KMS-11 (cell line): ENCODE results near the gene SLC66A2.
"Not testable (repeated sequence)": the region's sequence is repeated elsewhere in the genome, so short reads cannot be mapped to it uniquely, and the experiment has no call there.

Source experiments
- H2AFZ ChIP-seq: fragments of 200-600 bp; sonication (generic); 2 replicates; pipeline ENCODE4 v1.6.1; 2016; ENCODE audit warnings: antibody characterized with exemption, mixed run types, low read depth
- H3K27ac ChIP-seq: fragments of 200-600 bp; sonication (generic); 2 replicates; pipeline ENCODE4 v1.6.1; 2016; ENCODE audit warnings: mild to moderate bottlenecking, mixed run types
- H3K27me3 ChIP-seq: fragments of 200-600 bp; sonication (generic); 2 replicates; pipeline ENCODE4 v1.6.1; 2017; ENCODE audit warnings: mild to moderate bottlenecking, low read depth, mixed run types, moderate library complexity; ENCODE audit not compliant: insufficient read depth
- H3K36me3 ChIP-seq: fragments of 200-600 bp; sonication (generic); 2 replicates; pipeline ENCODE4 v1.6.1; 2017; ENCODE audit warnings: mild to moderate bottlenecking, mixed run types; ENCODE audit not compliant: insufficient read depth
- H3K4me1 ChIP-seq: fragments of 200-600 bp; sonication (generic); 2 replicates; pipeline ENCODE4 v1.6.1; 2016; ENCODE audit warnings: mild to moderate bottlenecking, low read depth, mixed run types; ENCODE audit not compliant: poor library complexity, severe bottlenecking
- H3K4me2 ChIP-seq: fragments of 200-600 bp; sonication (generic); 2 replicates; pipeline ENCODE4 v1.7.0; 2016; ENCODE audit warnings: mild to moderate bottlenecking, mixed run types
- H3K4me3 ChIP-seq: fragments of 200-600 bp; sonication (generic); IDR thresholded peaks from 2 replicates; pipeline ENCODE4 v1.6.1; 2017; ENCODE audit warnings: low read depth, low read length, mixed read lengths; ENCODE audit not compliant: insufficient read depth
- H3K79me2 ChIP-seq: fragments of 200-600 bp; sonication (generic); 2 replicates; pipeline ENCODE4 v1.6.1; 2016; ENCODE audit warnings: low read depth, mixed run types; ENCODE audit not compliant: insufficient read depth
- H3K9ac ChIP-seq: fragments of 200-600 bp; sonication (generic); 2 replicates; pipeline ENCODE4 v1.6.1; 2016; ENCODE audit warnings: mild to moderate bottlenecking, mixed run types
- H4K20me1 ChIP-seq: fragments of 200-600 bp; sonication (generic); 2 replicates; pipeline ENCODE4 v1.6.1; 2016; ENCODE audit warnings: mild to moderate bottlenecking, mixed run types; ENCODE audit not compliant: insufficient read depth
- TF ChIP-seq, protein P1 (sequence below): fragments of 200-600 bp; sonication (generic); conservative IDR thresholded peaks from 2 replicates; pipeline ENCODE4 v1.6.1; 2017; ENCODE audit warnings: low read depth, mild to moderate bottlenecking, antibody characterized with exemption, low read length, moderate library complexity, mixed read lengths

The SLC66A2 gene

DNA sequence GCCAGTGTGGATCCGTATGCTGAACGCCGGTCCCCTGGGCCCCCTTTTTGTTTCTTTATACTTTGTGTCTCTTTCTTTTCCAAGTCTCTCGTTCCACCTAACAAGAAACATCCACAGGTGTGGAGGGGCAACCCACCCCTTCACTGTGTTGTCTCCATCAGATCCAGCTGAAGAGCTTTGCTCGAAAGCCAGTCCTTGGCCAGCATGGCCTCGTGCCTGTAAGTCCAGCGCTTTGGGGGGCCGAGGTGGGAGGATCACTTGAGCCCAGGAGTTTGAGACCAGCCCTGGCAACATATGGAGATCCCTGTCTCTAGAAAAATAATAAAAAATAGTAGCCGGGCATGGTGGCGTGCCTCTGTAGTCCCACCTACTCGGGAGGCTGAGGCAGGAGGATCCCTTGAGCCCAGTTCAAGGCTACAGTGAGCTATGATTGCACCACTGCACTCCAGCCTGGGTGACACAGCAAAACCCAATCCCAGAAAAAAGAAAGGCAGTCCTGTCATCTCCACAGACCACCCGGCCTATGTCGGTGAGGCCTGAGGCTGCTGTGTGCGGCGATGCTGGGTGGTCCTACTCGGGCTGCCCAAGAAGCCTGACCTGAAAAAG is 9.6 kb upstream of the SLC66A2 start:
- no peaks in the 10 kb centered on the region for H3K79me2 ChIP-seq
- no peak overlapping the region for H2AFZ ChIP-seq
- H3K4me3 ChIP-seq = no peak overlapping the region
- no peaks in the 10 kb centered on the region for H3K4me1 ChIP-seq
- TF ChIP-seq, protein P1, sequence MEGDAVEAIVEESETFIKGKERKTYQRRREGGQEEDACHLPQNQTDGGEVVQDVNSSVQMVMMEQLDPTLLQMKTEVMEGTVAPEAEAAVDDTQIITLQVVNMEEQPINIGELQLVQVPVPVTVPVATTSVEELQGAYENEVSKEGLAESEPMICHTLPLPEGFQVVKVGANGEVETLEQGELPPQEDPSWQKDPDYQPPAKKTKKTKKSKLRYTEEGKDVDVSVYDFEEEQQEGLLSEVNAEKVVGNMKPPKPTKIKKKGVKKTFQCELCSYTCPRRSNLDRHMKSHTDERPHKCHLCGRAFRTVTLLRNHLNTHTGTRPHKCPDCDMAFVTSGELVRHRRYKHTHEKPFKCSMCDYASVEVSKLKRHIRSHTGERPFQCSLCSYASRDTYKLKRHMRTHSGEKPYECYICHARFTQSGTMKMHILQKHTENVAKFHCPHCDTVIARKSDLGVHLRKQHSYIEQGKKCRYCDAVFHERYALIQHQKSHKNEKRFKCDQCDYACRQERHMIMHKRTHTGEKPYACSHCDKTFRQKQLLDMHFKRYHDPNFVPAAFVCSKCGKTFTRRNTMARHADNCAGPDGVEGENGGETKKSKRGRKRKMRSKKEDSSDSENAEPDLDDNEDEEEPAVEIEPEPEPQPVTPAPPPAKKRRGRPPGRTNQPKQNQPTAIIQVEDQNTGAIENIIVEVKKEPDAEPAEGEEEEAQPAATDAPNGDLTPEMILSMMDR = no peak
- H3K27me3 ChIP-seq = no peaks in the 10 kb centered on the region
- no peaks in the 10 kb centered on the region for H3K36me3 ChIP-seq
- no peaks in the 10 kb centered on the region for H4K20me1 ChIP-seq
- no peak overlapping the region for H3K4me2 ChIP-seq
- H3K27ac ChIP-seq = no peak overlapping the region
- no peak overlapping the region for H3K9ac ChIP-seq

DNA sequence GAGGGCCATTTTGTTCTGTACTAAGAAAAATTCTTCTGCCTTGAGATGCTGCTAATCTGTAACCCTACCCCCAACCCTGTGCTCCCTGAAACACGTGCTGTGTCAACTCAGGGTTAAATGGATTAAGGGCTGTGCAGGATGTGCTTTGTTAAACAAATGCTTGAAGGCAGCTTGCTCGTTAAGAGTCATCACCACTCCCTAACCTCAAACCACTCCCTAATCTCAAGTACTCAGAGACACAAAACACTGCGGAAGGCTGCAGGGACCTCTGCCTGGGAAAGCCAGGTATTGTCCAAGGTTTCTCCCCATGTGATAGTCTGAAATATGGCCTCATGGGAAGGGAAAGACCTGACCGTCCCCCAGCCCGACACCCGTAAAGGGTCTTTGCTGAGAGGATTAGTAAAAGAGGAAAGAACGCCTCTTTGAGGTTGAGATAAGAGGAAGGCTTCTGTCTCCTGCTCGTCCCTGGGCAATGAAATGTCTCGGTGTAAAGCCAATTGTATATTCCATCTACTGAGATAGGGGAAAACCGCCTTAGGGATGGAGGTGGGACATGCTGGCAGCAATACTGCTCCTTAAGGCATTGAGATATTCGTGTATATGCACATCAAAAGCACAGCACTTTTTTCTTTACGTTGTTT is 8.8 kb upstream of the SLC66A2 start:
- H4K20me1 ChIP-seq, H3K9ac ChIP-seq, H3K27ac ChIP-seq, H3K27me3 ChIP-seq, H2AFZ ChIP-seq, H3K36me3 ChIP-seq, H3K79me2 ChIP-seq, H3K4me1 ChIP-seq, H3K4me3 ChIP-seq, H3K4me2 ChIP-seq: not testable (repeated sequence)

DNA sequence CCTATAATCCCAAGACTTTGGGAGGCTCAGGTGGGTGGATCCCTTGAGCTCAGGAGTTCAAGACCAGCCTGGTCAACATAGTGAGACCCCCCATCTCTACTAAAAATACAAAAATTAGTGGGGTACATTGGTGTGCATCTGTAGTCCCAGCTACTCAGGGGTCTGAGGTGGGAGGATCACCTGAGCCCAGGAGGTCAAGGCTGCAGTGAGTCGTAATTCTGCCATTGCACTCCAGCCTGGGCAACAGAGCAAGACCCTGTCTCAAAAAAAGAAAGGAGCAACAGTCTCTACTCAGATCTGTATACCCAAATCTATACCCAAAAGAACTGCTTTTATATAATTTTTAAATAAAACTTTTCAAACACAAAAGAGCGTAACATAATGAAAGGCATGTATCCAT is 7.5 kb upstream of the SLC66A2 start:
- Histone ChIP-seq H3K27me3 (no peaks in the 10 kb centered on the region), H3K4me3 (no peak overlapping the region), H3K27ac (no peak overlapping the region), H2AFZ (no peak overlapping the region), H3K4me1 (no peaks in the 10 kb centered on the region), H3K36me3 (no peaks in the 10 kb centered on the region), H3K4me2 (no peak overlapping the region), H4K20me1 (no peaks in the 10 kb centered on the region), H3K9ac (no peak overlapping the region), H3K79me2 (no peaks in the 10 kb centered on the region)
- TF ChIP-seq, protein P1 = no peak

DNA sequence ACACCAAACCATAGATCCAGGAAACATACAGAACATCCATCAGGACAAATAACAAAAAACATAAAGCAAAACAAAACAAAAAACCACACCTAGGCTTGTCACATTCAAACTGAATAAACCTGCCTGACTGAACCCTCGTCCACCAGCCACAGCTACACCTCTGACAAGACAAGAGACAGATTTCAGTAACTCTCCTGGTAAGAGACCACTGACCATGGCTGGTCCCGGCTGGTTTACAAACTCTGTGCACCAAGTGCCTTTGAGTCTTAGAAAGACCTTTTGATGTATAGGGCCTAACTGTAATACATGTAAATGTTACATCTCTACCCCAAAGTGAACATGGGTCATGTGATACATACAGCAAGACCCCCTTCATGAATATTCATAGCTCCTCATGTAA is 4.8 kb upstream of the SLC66A2 start:
- H2AFZ ChIP-seq = no peak overlapping the region
- H3K4me1 ChIP-seq = no peaks in the 10 kb centered on the region
- H3K36me3 ChIP-seq = no peaks in the 10 kb centered on the region
- H3K4me2 ChIP-seq = no peak overlapping the region
- H3K9ac ChIP-seq = no peak overlapping the region
- H3K27me3 ChIP-seq = no peaks in the 10 kb centered on the region
- TF ChIP-seq, protein P1 = no peak
- no peak overlapping the region for H3K4me3 ChIP-seq
- H4K20me1 ChIP-seq = no peaks in the 10 kb centered on the region
- H3K27ac ChIP-seq = no peak overlapping the region
- no peaks in the 10 kb centered on the region for H3K79me2 ChIP-seq
